ENCODE results near the gene CNKSR2.

The CNKSR2 gene

DNA sequence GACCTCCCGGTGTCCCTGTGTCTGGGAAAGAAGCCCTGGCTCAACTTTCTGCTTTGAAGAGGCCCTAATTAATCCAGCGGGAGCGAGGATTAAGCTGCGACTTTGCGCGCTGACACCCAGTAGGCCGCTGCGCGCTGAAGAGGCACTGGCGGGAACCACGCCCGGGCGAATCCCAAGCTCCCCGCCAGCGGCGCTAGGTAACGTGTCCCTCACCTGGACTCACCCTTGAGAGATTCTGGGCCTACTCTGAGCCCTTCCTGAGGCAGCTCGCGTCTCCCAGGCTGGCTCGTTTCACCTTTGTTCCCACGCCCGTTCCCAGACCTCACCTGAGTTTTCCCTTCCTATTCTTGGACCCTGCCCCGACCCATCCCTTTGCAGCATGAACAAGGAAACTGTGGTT lies 284.5 kb downstream of the CNKSR2 start:
- H3K9ac ChIP-seq (ENCODE audit: insufficient read length): no peak overlapping the region
- no peak for TF ChIP-seq EZH2 (IDR thresholded peaks at IDR 0.05)
- TF ChIP-seq POLR2AphosphoS5 (IDR thresholded peaks at IDR 0.05; ENCODE audit: borderline replicate concordance, low read depth, low read length): no peak
- TF ChIP-seq FOXP2 (optimal IDR thresholded peaks at IDR 0.05; ENCODE audit: control extremely low read depth, extremely low read length, insufficient read depth): no peak
- DNase-seq (ENCODE audit: low read depth, low spot score): no peak
- H3K27ac ChIP-seq: no peak overlapping the region
- H3K36me3 ChIP-seq (ENCODE audit: insufficient read depth, low read length): no peaks in the 10 kb centered on the region
- no peaks in the 10 kb centered on the region for H3K9me3 ChIP-seq (ENCODE audit: low read depth, low read length)
- no peak overlapping the region for H3K4me3 ChIP-seq

- TF ChIP-seq EZH2 (IDR thresholded peaks at IDR 0.05): no peak
- no peak for TF ChIP-seq FOXP2 (optimal IDR thresholded peaks at IDR 0.05; ENCODE audit: control extremely low read depth, extremely low read length, insufficient read depth)
- TF ChIP-seq POLR2AphosphoS5 (IDR thresholded peaks at IDR 0.05; ENCODE audit: borderline replicate concordance, low read depth, low read length): no peak
- no peaks in the 10 kb centered on the region for H3K36me3 ChIP-seq (ENCODE audit: insufficient read depth, low read length)
- no peaks in the 10 kb centered on the region for H3K9me3 ChIP-seq (ENCODE audit: low read depth, low read length)
- no peak overlapping the region for H3K9ac ChIP-seq (ENCODE audit: insufficient read length)
- H3K4me3 ChIP-seq: no peak overlapping the region
- H3K27ac ChIP-seq: no peak overlapping the region
- no peak for DNase-seq (ENCODE audit: low read depth, low spot score)
Observed at GRCh38 chrX:21659320-21659719, 285.1 kb downstream of the CNKSR2 start.

DNA sequence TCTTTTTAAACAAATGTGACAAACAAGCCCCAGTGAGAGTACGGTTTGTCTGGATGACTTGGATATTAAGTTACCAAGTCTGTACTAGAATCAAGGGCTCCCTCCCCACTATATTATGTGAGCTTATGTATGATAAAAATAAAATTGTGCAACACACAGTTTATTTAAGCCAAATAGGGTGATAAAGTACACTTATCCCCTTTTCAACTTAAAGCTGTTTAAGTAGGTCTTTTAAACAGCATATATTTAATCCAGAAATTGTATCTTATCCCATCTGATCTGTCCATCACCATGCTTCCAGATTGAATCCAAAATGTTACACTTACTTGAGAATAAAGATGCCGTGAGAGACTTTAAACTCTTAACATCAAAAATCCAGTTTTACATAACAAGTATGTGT lies 285.9 kb downstream of the CNKSR2 start:
- TF ChIP-seq POLR2AphosphoS5 (IDR thresholded peaks at IDR 0.05; ENCODE audit: borderline replicate concordance, low read depth, low read length) (no peak), FOXP2 (optimal IDR thresholded peaks at IDR 0.05; ENCODE audit: control extremely low read depth, extremely low read length, insufficient read depth) (no peak), EZH2 (IDR thresholded peaks at IDR 0.05) (no peak)

GRCh38 chrX:21661316-21661715 lies 287.1 kb downstream of the CNKSR2 start:
- no peaks in the 10 kb centered on the region for H3K36me3 ChIP-seq (ENCODE audit: insufficient read depth, low read length)
- H3K9ac ChIP-seq (ENCODE audit: insufficient read length): no peak overlapping the region
- H3K27ac ChIP-seq: no peak overlapping the region
- TF ChIP-seq POLR2AphosphoS5 (IDR thresholded peaks at IDR 0.05; ENCODE audit: borderline replicate concordance, low read depth, low read length) (no peak), FOXP2 (optimal IDR thresholded peaks at IDR 0.05; ENCODE audit: control extremely low read depth, extremely low read length, insufficient read depth) (no peak), EZH2 (IDR thresholded peaks at IDR 0.05) (no peak)
- no peaks in the 10 kb centered on the region for H3K9me3 ChIP-seq (ENCODE audit: low read depth, low read length)
- H3K4me3 ChIP-seq: no peak overlapping the region
- DNase-seq (ENCODE audit: low read depth, low spot score): no peak

More for the DNA sequence above, 285.9 kb downstream of the CNKSR2 start:
- H3K9me3 ChIP-seq (ENCODE audit: low read depth, low read length): no peaks in the 10 kb centered on the region
- no peak for DNase-seq (ENCODE audit: low read depth, low spot score)
- peak overlapping the region; percentile 20 for H3K9ac ChIP-seq (ENCODE audit: insufficient read length)
- no peaks in the 10 kb centered on the region for H3K36me3 ChIP-seq (ENCODE audit: insufficient read depth, low read length)
- no peak overlapping the region for H3K27ac ChIP-seq
- no peak overlapping the region for H3K4me3 ChIP-seq

- Histone ChIP-seq H3K27ac (no peak overlapping the region), H3K9me3 (ENCODE audit: low read depth, low read length) (no peaks in the 10 kb centered on the region), H3K9ac (ENCODE audit: insufficient read length) (no peak overlapping the region), H3K36me3 (ENCODE audit: insufficient read depth, low read length) (no peaks in the 10 kb centered on the region), H3K4me3 (no peak overlapping the region)
- TF ChIP-seq FOXP2 (optimal IDR thresholded peaks at IDR 0.05; ENCODE audit: control extremely low read depth, extremely low read length, insufficient read depth) (no peak), EZH2 (IDR thresholded peaks at IDR 0.05) (no peak), POLR2AphosphoS5 (IDR thresholded peaks at IDR 0.05; ENCODE audit: borderline replicate concordance, low read depth, low read length) (no peak)
- DNase-seq (ENCODE audit: low read depth, low spot score): no peak
Observed at GRCh38 chrX:21662761-21663160, 288.5 kb downstream of the CNKSR2 start.

DNA sequence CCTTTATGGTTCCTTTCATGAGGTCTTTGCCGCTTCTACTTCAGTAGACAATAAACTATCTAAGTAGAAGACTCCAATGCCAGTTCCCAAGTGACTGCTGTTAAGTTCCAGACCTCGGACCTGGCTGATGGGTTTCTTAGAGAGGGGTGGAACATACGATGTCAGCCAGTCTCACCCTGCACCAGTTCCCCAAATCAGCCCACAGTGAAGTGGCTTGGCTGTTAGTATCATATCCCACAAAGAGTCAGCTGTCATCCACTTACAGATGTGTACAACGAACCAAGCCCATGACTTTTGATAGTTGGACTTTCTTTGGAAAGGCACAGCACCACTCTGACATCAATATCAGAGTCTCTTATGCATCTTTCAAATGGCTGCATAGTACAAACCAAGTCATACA lies 292.0 kb downstream of the CNKSR2 start:
- TF ChIP-seq POLR2AphosphoS5 (IDR thresholded peaks at IDR 0.05; ENCODE audit: borderline replicate concordance, low read depth, low read length) (no peak), EZH2 (IDR thresholded peaks at IDR 0.05) (no peak), FOXP2 (optimal IDR thresholded peaks at IDR 0.05; ENCODE audit: control extremely low read depth, extremely low read length, insufficient read depth) (no peak)
- no peaks in the 10 kb centered on the region for H3K9me3 ChIP-seq (ENCODE audit: low read depth, low read length)
- no peaks in the 10 kb centered on the region for H3K36me3 ChIP-seq (ENCODE audit: insufficient read depth, low read length)
- no peak overlapping the region for H3K27ac ChIP-seq
- no peak overlapping the region for H3K9ac ChIP-seq (ENCODE audit: insufficient read length)
- DNase-seq (ENCODE audit: low read depth, low spot score): no peak
- H3K4me3 ChIP-seq: no peak overlapping the region

DNA sequence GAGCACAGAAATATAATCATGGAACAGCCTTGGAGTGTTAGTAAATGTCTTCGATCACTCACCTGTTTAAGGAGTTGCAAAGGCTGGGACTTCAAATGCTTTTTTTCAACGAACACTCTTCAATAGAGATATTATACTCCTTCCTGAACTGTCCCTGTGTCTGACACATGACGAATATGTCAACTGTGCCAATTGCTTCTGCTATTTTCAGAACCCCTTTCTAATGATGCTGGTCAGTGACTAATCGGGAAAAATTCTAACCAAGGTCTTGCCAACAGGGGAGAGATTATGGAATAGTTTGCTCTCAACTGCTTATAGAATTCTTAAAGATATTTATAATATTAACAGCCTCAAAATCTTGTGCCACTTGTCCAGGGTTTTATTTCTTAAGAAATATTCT lies 292.5 kb downstream of the CNKSR2 start:
- DNase-seq (ENCODE audit: low read depth, low spot score): no peak
- Histone ChIP-seq H3K27ac (no peak overlapping the region), H3K4me3 (no peak overlapping the region), H3K9me3 (ENCODE audit: low read depth, low read length) (no peaks in the 10 kb centered on the region), H3K9ac (ENCODE audit: insufficient read length) (no peak overlapping the region), H3K36me3 (ENCODE audit: insufficient read depth, low read length) (no peaks in the 10 kb centered on the region)
- TF ChIP-seq POLR2AphosphoS5 (IDR thresholded peaks at IDR 0.05; ENCODE audit: borderline replicate concordance, low read depth, low read length) (no peak), FOXP2 (optimal IDR thresholded peaks at IDR 0.05; ENCODE audit: control extremely low read depth, extremely low read length, insufficient read depth) (no peak), EZH2 (IDR thresholded peaks at IDR 0.05) (no peak)

DNA sequence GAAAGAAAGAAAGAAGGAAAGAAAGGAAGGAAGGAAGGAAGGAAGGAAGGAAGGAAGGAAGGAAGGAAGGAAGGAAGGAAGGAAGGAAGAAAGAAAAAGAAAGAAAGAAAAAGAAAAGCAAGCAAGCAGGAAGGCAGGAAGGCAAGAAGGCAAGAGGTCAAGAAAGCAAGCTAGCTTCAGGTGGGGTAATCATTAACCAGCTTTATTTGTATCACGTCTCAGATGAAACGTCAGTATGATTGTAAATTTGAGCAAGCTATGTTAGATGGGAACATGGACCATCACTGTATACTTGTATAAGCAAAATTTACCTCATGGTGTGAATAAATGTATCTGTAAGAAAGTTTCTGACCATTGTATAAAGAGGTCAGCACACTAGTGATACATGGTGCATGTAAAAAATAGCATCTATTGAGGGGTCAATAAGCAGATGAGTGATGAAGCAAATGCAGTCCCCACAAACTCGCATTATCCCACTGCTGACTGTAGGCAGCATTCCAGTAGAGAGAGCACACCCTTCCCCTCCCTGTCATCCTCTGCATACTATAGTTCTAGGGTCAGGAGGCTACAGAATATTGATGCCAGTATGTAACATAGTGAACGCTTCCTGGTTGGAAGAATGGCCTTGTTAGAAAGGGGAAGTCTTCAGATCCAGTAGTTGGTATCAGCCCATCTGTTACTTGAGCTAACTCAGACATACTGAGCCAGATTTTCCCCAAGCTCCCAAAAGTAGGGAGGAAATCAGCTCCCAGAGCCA lies 300.4 kb downstream of the CNKSR2 start:
- no peak for DNase-seq (ENCODE audit: low read depth, low spot score)
- Histone ChIP-seq H3K9ac (ENCODE audit: insufficient read length) (no peak overlapping the region), H3K4me3 (no peak overlapping the region), H3K36me3 (ENCODE audit: insufficient read depth, low read length) (no peaks in the 10 kb centered on the region), H3K27ac (no peak overlapping the region), H3K9me3 (ENCODE audit: low read depth, low read length) (no peaks in the 10 kb centered on the region)
- TF ChIP-seq FOXP2 (optimal IDR thresholded peaks at IDR 0.05; ENCODE audit: control extremely low read depth, extremely low read length, insufficient read depth) (no peak), EZH2 (IDR thresholded peaks at IDR 0.05) (no peak), POLR2AphosphoS5 (IDR thresholded peaks at IDR 0.05; ENCODE audit: borderline replicate concordance, low read depth, low read length) (no peak)

GRCh38 chrX:21675931-21676330 lies 301.7 kb downstream of the CNKSR2 start:
- no peak overlapping the region for H3K4me3 ChIP-seq
- no peaks in the 10 kb centered on the region for H3K36me3 ChIP-seq (ENCODE audit: insufficient read depth, low read length)
- no peak for DNase-seq (ENCODE audit: low read depth, low spot score)
- H3K9me3 ChIP-seq (ENCODE audit: low read depth, low read length): no peaks in the 10 kb centered on the region
- TF ChIP-seq EZH2 (IDR thresholded peaks at IDR 0.05) (no peak), POLR2AphosphoS5 (IDR thresholded peaks at IDR 0.05; ENCODE audit: borderline replicate concordance, low read depth, low read length) (no peak), FOXP2 (optimal IDR thresholded peaks at IDR 0.05; ENCODE audit: control extremely low read depth, extremely low read length, insufficient read depth) (no peak)
- H3K27ac ChIP-seq: no peak overlapping the region
- no peak overlapping the region for H3K9ac ChIP-seq (ENCODE audit: insufficient read length)
